H9 (cell line): ENCODE measurements around the gene NUAK2. TPM values are rescaled to one million over a fixed set of nuclear protein-coding genes. Genes with fewer than 3 reads are reported as not detected.

Experiments
- DNase-seq: peaks from one replicate; pipeline ENCODE4 v3.0.0-alpha.2; 2017
- H2AFZ ChIP-seq: one replicate; pipeline ENCODE4 v1.6.1; 2013; ENCODE audit warnings: mild to moderate bottlenecking, low read length, control low read depth, moderate library complexity
- H2AK5ac ChIP-seq: 2 replicates; pipeline ENCODE4 v1.6.1; 2013; ENCODE audit warnings: low read length, control low read depth, mixed read lengths; ENCODE audit not compliant: insufficient read length
- H2BK120ac ChIP-seq: one replicate; pipeline ENCODE4 v1.6.1; 2013; ENCODE audit warnings: low read depth, mild to moderate bottlenecking, low read length, control low read depth, inconsistent platforms; ENCODE audit not compliant: poor library complexity, severe bottlenecking
- H2BK12ac ChIP-seq: 2 replicates; pipeline ENCODE4 v1.6.1; 2013; ENCODE audit warnings: low read length, control low read depth, mixed read lengths, low read depth; ENCODE audit not compliant: insufficient read length
- H2BK15ac ChIP-seq: 2 replicates; pipeline ENCODE4 v1.6.1; 2013; ENCODE audit warnings: low read depth, low read length, control low read depth
- H2BK20ac ChIP-seq: one replicate; pipeline ENCODE4 v1.6.1; 2013; ENCODE audit warnings: low read depth, mild to moderate bottlenecking, low read length, control low read depth, inconsistent platforms; ENCODE audit not compliant: poor library complexity, severe bottlenecking
- H2BK5ac ChIP-seq: 2 replicates; pipeline ENCODE4 v1.6.1; 2013; ENCODE audit warnings: low read length, control low read depth, mixed read lengths; ENCODE audit not compliant: insufficient read length
- H3K14ac ChIP-seq: 2 replicates; pipeline ENCODE4 v1.6.1; 2013; ENCODE audit warnings: low read length, control low read depth; ENCODE audit not compliant: insufficient read depth
- H3K18ac ChIP-seq: 2 replicates; pipeline ENCODE4 v1.6.1; 2013; ENCODE audit warnings: low read depth, mild to moderate bottlenecking, mixed read lengths, low read length, control low read depth; ENCODE audit not compliant: insufficient read length
- H3K23ac ChIP-seq: 2 replicates; pipeline ENCODE4 v1.6.1; 2013; ENCODE audit warnings: low read length, control low read depth, mixed read lengths, low read depth; ENCODE audit not compliant: insufficient read length
- H3K23me2 ChIP-seq: 2 replicates; pipeline ENCODE4 v1.6.1; 2013; ENCODE audit warnings: low read depth, mild to moderate bottlenecking, mixed read lengths, low read length, control low read depth; ENCODE audit not compliant: insufficient read length, poor library complexity, severe bottlenecking
- H3K27ac ChIP-seq: 2 replicates; pipeline ENCODE4 v1.5.1; 2013; ENCODE audit warnings: low read length, control low read depth, mixed read lengths, low read depth; ENCODE audit not compliant: insufficient read length
- H3K27me3 ChIP-seq: 2 replicates; pipeline ENCODE4 v1.6.1; 2013; ENCODE audit warnings: low read length, control low read depth, inconsistent platforms; ENCODE audit not compliant: insufficient read depth
- H3K4ac ChIP-seq: 2 replicates; pipeline ENCODE4 v1.6.1; 2013; ENCODE audit warnings: low read depth, mild to moderate bottlenecking, control low read depth, inconsistent platforms, low read length, moderate library complexity
- H3K4me1 ChIP-seq: 2 replicates; pipeline ENCODE4 v1.6.1; 2013; ENCODE audit warnings: low read length, control low read depth, inconsistent platforms; ENCODE audit not compliant: insufficient read depth
- H3K4me2 ChIP-seq: 2 replicates; pipeline ENCODE4 v1.6.1; 2013; ENCODE audit warnings: low read length, control low read depth, mixed read lengths; ENCODE audit not compliant: insufficient read length, insufficient read depth
- H3K56ac ChIP-seq: 2 replicates; pipeline ENCODE4 v1.6.1; 2013; ENCODE audit warnings: low read depth, mild to moderate bottlenecking, mixed read lengths, low read length, control low read depth; ENCODE audit not compliant: insufficient read length
- H3K79me1 ChIP-seq: 2 replicates; pipeline ENCODE4 v1.6.1; 2013; ENCODE audit warnings: low read depth, mild to moderate bottlenecking, moderate library complexity, low read length, control low read depth, inconsistent platforms; ENCODE audit not compliant: insufficient read depth, poor library complexity, severe bottlenecking
- H3K79me2 ChIP-seq: 2 replicates; pipeline ENCODE4 v1.6.1; 2013; ENCODE audit warnings: low read length, control low read depth, inconsistent platforms; ENCODE audit not compliant: insufficient read depth
- H3K9ac ChIP-seq: 2 replicates; pipeline ENCODE4 v1.6.1; 2013; ENCODE audit warnings: low read length, control low read depth, mixed read lengths; ENCODE audit not compliant: insufficient read length; ENCODE audit errors: extremely low read depth
- H3K9me3 ChIP-seq: one replicate; pipeline ENCODE4 v1.6.1; 2013; ENCODE audit warnings: low read depth, low read length, inconsistent platforms; ENCODE audit not compliant: control insufficient read depth
- H3T11ph ChIP-seq: one replicate; pipeline ENCODE4 v1.6.1; 2013; ENCODE audit warnings: mild to moderate bottlenecking, low read length, control low read depth, inconsistent platforms
- H4K20me1 ChIP-seq: one replicate; pipeline ENCODE4 v1.6.1; 2013; ENCODE audit not compliant: control insufficient read depth, insufficient read length, insufficient read depth
- H4K5ac ChIP-seq: 2 replicates; pipeline ENCODE4 v1.6.1; 2013; ENCODE audit warnings: low read depth, mild to moderate bottlenecking, mixed read lengths, low read length, control low read depth; ENCODE audit not compliant: insufficient read length
- H4K8ac ChIP-seq: replicated peaks from 2 replicates; pipeline ENCODE4 v1.6.1; 2013; ENCODE audit warnings: low read length, control low read depth, mixed read lengths, low read depth; ENCODE audit not compliant: insufficient read length
- H4K91ac ChIP-seq: 2 replicates; pipeline ENCODE4 v1.6.1; 2013; ENCODE audit warnings: low read depth, mild to moderate bottlenecking, moderate library complexity, mixed read lengths, low read length, control low read depth; ENCODE audit not compliant: insufficient read length
- H3K27ac Mint-ChIP-seq, 3 experiments: 2 replicates in 2 of 3; 3 replicates in 1 of 3; pipeline ENCODE4 v1.8.0; 2020 to 2021; ENCODE audit warnings: mixed read lengths in 3 of 3, mild to moderate bottlenecking in 1 of 3, moderate library complexity in 1 of 3
- H3K27me3 Mint-ChIP-seq: 2 replicates; pipeline ENCODE4 v1.8.0; 2021; ENCODE audit warnings: low read depth, mild to moderate bottlenecking, moderate library complexity, mixed read lengths
- H3K36me3 Mint-ChIP-seq, 3 experiments: 2 replicates in 2 of 3; 3 replicates in 1 of 3; pipeline ENCODE4 v1.8.0; 2020 to 2021; ENCODE audit warnings: low read depth in 3 of 3, mixed read lengths in 3 of 3; ENCODE audit not compliant: insufficient read depth in 1 of 3
- H3K4me1 Mint-ChIP-seq, 2 experiments: 2 replicates each; pipeline ENCODE4 v1.8.0; 2020; ENCODE audit warnings: mixed read lengths in 2 of 2
- H3K4me3 Mint-ChIP-seq, 2 experiments: 2 replicates in 1 of 2; 3 replicates in 1 of 2; pipeline ENCODE4 v1.8.0; 2020 to 2021; ENCODE audit warnings: mild to moderate bottlenecking in 2 of 2, mixed read lengths in 2 of 2, moderate library complexity in 1 of 2
- H3K9me3 Mint-ChIP-seq, 2 experiments: 2 replicates in 1 of 2; 3 replicates in 1 of 2; pipeline ENCODE4 v1.8.0; 2020; ENCODE audit warnings: mild to moderate bottlenecking in 2 of 2, mixed read lengths in 2 of 2, moderate library complexity in 1 of 2
- CTCF ChIP-seq: fragments of 200-600 bp; sonication (generic); conservative IDR thresholded peaks from 3 replicates; pipeline ENCODE4 v1.8.0; 2021; ENCODE audit warnings: antibody characterized with exemption, mild to moderate bottlenecking
- WGBS: extraction: QIAGEN DNeasy Blood & Tissue Kit; methylation state at CpG from one replicate; pipeline ENCODE4 v1.1.7; 2013; ENCODE audit warnings: missing lambda C conversion rate, low lambda C conversion rate, mixed read lengths; ENCODE audit not compliant: insufficient read length; ENCODE audit errors: extremely low coverage; 5-methylcytosine and 5-hydroxymethylcytosine counted together
- total RNA-seq: library from RNA; stranded (reverse); gene quantifications from 2 replicates; pipeline ENCODE4 v1.2.1, GENCODE V29; 2021

NUAK2 gene
- total RNA-seq, 1 experiment from 2014 or later = 15.4 TPM

- H3K36me3 Mint-ChIP-seq = no peaks in the 10 kb centered on the region; a peak in 1 of 7 replicates
- Histone ChIP-seq H3K14ac (no peak overlapping the region), H2BK120ac (no peak overlapping the region), H3K79me2 (no peaks in the 10 kb centered on the region), H3K9me3 (no peaks in the 10 kb centered on the region), H3K23me2 (no peaks in the 10 kb centered on the region), H3K27ac (no peak overlapping the region), H3K4ac (no peak overlapping the region), H2BK20ac (no peak overlapping the region), H3K79me1 (no peaks in the 10 kb centered on the region), H3K23ac (no peak overlapping the region), H4K8ac (no peak overlapping the region), H3K9ac (no peak overlapping the region), H3K4me2 (no peak overlapping the region), H2AK5ac (no peak overlapping the region), H3K18ac (no peak overlapping the region), H4K91ac (no peak overlapping the region), H3K56ac (no peak overlapping the region), H2BK15ac (no peak overlapping the region), H4K5ac (no peak overlapping the region), H3K27me3 (no peaks in the 10 kb centered on the region), H3T11ph (no peak overlapping the region), H2BK5ac (no peak overlapping the region), H2BK12ac (no peak overlapping the region), H2AFZ (no peak overlapping the region), H3K4me1 (peaks cover 10% of the 10 kb centered on the region; the same call in 1 of the 2 replicates), H4K20me1 (no peaks in the 10 kb centered on the region)
- peaks cover 43 to 46% of the 10 kb centered on the region in 2 experiments for H3K4me1 Mint-ChIP-seq
- no peak for TF ChIP-seq CTCF
- WGBS = no CpG with 5 or more reads among the region's 11 CpGs
- H3K27ac Mint-ChIP-seq = no peak overlapping the region; a peak in 1 of 7 replicates
- peaks cover 3% of the 10 kb centered on the region for H3K27me3 Mint-ChIP-seq
- no peak for DNase-seq
- no peak overlapping the region for H3K4me3 Mint-ChIP-seq
- H3K9me3 Mint-ChIP-seq = no peaks in the 10 kb centered on the region
These were observed 38.4 kb upstream of the NUAK2 start for GRCh38 chr1:205359771-205360565.
